ENCODE results near the gene P2RX7.
"Not testable (repeated sequence)": the region's sequence is repeated elsewhere in the genome, so short reads cannot be mapped to it uniquely, and the experiment has no call there.

P2RX7 gene

GRCh38 chr12:121190523-121191031, 57.9 kb downstream of the P2RX7 start:
- peak; percentile 74 for DNase-seq (ENCODE audit: low read depth)
- H3K4me3 ChIP-seq (ENCODE audit: low read depth, low read length) = no peak overlapping the region

- no peak for DNase-seq (ENCODE audit: low read depth)
- H3K4me3 ChIP-seq (ENCODE audit: low read depth, low read length) = no peak overlapping the region
Observed at GRCh38 chr12:121191151-121191550, 58.5 kb downstream of the P2RX7 start.

GRCh38 chr12:121196902-121197301, 64.2 kb downstream of the P2RX7 start:
- no peak overlapping the region for H3K4me3 ChIP-seq (ENCODE audit: low read depth, low read length)
- DNase-seq (ENCODE audit: low read depth) = no peak

- H3K4me3 ChIP-seq (ENCODE audit: low read depth, low read length) = no peak overlapping the region
- DNase-seq (ENCODE audit: low read depth) = no peak
Observed at GRCh38 chr12:121198949-121199348, 66.3 kb downstream of the P2RX7 start.

GRCh38 chr12:121201140-121201539, 68.5 kb downstream of the P2RX7 start:
- H3K4me3 ChIP-seq (ENCODE audit: low read depth, low read length); DNase-seq (ENCODE audit: low read depth): not testable (repeated sequence)

- H3K4me3 ChIP-seq (ENCODE audit: low read depth, low read length) = no peak overlapping the region
- no peak for DNase-seq (ENCODE audit: low read depth)
Observed at GRCh38 chr12:121202407-121203355, 70.0 kb downstream of the P2RX7 start.

- H3K4me3 ChIP-seq (ENCODE audit: low read depth, low read length) = no peak overlapping the region
Observed at GRCh38 chr12:121203482-121203881, 70.8 kb downstream of the P2RX7 start.

GRCh38 chr12:121205491-121205890, 72.8 kb downstream of the P2RX7 start:
- no peak overlapping the region for H3K4me3 ChIP-seq (ENCODE audit: low read depth, low read length)
- DNase-seq (ENCODE audit: low read depth) = no peak

More at GRCh38 chr12:121203482-121203881, 70.8 kb downstream of the P2RX7 start:
- DNase-seq (ENCODE audit: low read depth) = no peak

GRCh38 chr12:121208571-121208970, 75.9 kb downstream of the P2RX7 start:
- not testable (repeated sequence) for H3K4me3 ChIP-seq (ENCODE audit: low read depth, low read length); DNase-seq (ENCODE audit: low read depth)

- H3K4me3 ChIP-seq (ENCODE audit: low read depth, low read length) = peak overlapping the region; percentile 64
- DNase-seq (ENCODE audit: low read depth) = no peak
Observed at GRCh38 chr12:121209221-121209620, 76.5 kb downstream of the P2RX7 start.

GRCh38 chr12:121209624-121210572, 77.2 kb downstream of the P2RX7 start, which contains the start of gene P2RX4:
P2RX4 (plus strand) TSS chr12:121210129; CDS start chr12:121210165, 36 bp downstream.
- DNase-seq (ENCODE audit: low read depth) = peak; percentile 36
- peak within 1 kb of the TSS; percentile 64 for H3K4me3 ChIP-seq (ENCODE audit: low read depth, low read length)

- H3K4me3 ChIP-seq (ENCODE audit: low read depth, low read length) = no peak overlapping the region
- no peak for DNase-seq (ENCODE audit: low read depth)
Observed at GRCh38 chr12:121212875-121213274, 80.2 kb downstream of the P2RX7 start.

- DNase-seq (ENCODE audit: low read depth) = peak; percentile 22
- H3K4me3 ChIP-seq (ENCODE audit: low read depth, low read length) = no peak overlapping the region
Observed at GRCh38 chr12:121214166-121214777, 81.6 kb downstream of the P2RX7 start.

- no peak overlapping the region for H3K4me3 ChIP-seq (ENCODE audit: low read depth, low read length)
- peak; percentile 70 for DNase-seq (ENCODE audit: low read depth)
Observed at GRCh38 chr12:121214855-121215745, 82.4 kb downstream of the P2RX7 start.

GRCh38 chr12:121216102-121216501, 83.4 kb downstream of the P2RX7 start:
- no peak for DNase-seq (ENCODE audit: low read depth)

GRCh38 chr12:121217063-121217462, 84.4 kb downstream of the P2RX7 start:
- DNase-seq (ENCODE audit: low read depth) = no peak
- no peak overlapping the region for H3K4me3 ChIP-seq (ENCODE audit: low read depth, low read length)

More at GRCh38 chr12:121216102-121216501, 83.4 kb downstream of the P2RX7 start:
- no peak overlapping the region for H3K4me3 ChIP-seq (ENCODE audit: low read depth, low read length)

GRCh38 chr12:121217761-121218160, 85.1 kb downstream of the P2RX7 start:
- DNase-seq (ENCODE audit: low read depth) = no peak
- H3K4me3 ChIP-seq (ENCODE audit: low read depth, low read length) = no peak overlapping the region

All from skeletal muscle cell (primary cell).